NK-92 treated with Interleukin-12 subunit alpha and Interleukin-12 subunit beta, amount 100 ng/mL, for 24 hours (cell line): ENCODE measurements around the gene NMS.
"Not testable (repeated sequence)": the region's sequence is repeated elsewhere in the genome, so short reads cannot be mapped to it uniquely, and the experiment has no call there.

Experiments
- DNase-seq: peaks from one replicate; lab custom pipeline; 2025; lab: John Stamatoyannopoulos, UW

The NMS gene, protein sequence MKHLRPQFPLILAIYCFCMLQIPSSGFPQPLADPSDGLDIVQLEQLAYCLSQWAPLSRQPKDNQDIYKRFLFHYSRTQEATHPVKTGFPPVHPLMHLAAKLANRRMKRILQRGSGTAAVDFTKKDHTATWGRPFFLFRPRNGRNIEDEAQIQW

DNA sequence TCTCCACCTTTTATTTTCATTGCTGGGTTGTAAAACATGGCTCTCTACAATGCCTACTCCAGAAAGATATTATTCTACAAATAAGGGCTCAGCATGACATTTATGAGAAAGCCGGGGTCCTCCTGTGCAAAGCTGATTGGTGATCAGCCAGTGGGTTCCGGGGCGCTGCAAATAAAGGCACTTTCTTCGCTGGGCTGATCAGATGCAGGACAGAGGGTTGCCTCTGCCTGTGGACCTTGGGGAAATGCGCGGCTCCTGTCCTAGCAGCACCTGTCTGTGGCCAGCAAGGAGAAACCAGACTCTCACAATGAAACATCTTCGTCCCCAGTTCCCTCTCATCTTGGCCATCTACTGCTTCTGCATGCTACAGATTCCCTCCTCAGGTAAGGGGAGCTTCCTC is at the start of gene NMS:
Gene NMS (plus strand): TSS at position 301 of the 400 bp plus-strand sequence. CDS start 7 bp downstream, at position 308.
- DNase-seq: no peak

DNA sequence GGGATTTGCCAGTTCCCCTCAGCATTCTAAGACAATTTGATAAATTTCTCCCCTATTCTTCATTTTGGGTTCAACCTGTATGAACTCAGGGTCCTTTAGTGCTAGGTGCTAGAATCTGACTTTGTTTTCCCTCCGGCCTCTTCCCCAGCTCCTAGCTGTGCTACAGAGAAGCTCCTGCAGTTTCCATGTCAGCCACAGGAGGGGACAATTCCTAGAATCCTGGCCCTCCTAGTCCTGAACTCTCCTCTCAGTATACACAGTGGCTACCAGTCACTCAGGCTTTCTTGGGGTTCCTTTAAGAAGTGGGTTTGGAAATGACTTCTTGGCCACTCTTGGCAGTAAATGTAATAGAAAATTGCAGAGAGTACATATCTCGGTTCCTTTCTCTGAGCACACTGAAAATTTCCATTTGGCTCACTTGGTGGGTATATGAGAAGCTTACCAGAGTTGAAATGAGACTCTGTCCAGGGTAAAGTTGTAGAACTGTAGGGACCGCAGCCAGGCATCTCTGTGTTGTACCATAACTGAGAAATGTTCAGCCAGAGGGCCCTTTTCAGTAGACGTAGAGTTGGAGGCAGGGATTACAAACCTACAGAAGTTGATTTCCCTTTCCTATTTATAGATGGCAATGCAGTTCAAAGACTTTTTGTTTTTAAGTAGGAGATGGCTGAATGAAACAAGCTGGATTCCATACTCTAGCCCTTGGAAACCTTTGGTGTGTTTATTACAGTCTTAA is 47.8 kb upstream of the NMS start:
- no peak for DNase-seq

DNA sequence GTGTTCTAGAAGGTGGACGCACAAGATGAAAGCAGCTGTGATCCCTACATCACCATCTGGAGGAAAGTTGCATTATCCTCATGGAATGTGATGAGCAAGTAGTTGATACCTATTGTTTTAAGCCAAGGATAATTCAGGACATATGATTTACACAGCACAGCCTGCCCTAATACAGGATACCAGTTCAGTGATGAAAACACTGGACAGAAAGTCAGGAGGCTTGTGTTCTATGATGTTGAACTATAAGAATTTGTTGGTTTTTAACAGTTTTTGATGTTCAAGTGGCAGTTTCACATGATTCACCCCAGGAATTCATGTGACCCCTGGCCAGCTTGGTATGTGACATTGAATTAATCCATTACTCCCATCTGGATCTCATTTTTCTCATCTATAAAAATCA is 46.7 kb upstream of the NMS start:
- DNase-seq: no peak

DNA sequence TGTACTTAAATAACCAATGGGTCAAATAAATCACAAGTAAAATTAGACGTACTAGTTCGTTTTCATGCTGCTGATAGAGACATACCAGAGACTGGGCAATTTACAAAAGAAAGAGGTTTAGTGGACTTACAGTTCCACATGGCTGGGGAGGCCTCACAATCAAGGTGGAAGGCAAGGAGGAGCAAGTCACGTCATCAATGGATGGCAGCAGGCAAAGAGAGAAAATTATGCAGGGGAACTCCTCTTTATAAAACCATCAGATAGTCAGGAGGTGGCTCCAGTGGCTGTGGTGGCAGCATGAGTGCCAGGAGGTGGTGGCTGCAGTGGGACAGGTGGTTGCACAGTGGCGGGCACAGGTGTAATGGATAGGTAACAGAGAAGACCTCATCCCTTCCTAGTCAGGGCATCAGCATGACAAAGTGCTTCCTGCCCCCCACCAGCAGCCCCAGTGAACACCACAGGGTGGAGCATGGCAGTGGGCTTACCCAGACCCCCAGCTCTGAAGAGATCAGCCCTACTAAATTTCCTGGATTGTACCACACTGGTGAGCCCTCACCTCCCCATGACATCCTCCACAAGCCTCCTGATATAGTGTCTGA is 45.9 kb upstream of the NMS start:
- DNase-seq: no peak

DNA sequence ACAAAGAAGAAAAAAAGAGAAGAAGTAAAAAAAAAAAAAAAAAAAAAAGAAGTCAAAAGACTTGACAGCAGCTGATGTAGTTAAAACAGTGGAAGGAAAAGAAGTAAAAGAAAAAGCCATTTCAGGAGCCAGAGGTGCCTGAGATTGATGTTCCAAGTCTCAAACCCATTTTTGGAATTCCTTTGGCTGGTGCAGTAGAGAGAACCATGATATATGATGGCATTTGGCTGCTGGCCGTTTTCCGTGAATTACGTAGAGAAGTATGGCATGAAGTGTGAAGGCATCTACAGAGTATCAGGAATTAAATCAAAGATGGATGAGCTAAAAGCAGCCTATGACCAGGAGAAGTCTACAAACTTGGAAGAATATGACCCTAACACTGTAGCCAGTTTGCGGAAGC is 45.2 kb upstream of the NMS start:
- DNase-seq: no peak

DNA sequence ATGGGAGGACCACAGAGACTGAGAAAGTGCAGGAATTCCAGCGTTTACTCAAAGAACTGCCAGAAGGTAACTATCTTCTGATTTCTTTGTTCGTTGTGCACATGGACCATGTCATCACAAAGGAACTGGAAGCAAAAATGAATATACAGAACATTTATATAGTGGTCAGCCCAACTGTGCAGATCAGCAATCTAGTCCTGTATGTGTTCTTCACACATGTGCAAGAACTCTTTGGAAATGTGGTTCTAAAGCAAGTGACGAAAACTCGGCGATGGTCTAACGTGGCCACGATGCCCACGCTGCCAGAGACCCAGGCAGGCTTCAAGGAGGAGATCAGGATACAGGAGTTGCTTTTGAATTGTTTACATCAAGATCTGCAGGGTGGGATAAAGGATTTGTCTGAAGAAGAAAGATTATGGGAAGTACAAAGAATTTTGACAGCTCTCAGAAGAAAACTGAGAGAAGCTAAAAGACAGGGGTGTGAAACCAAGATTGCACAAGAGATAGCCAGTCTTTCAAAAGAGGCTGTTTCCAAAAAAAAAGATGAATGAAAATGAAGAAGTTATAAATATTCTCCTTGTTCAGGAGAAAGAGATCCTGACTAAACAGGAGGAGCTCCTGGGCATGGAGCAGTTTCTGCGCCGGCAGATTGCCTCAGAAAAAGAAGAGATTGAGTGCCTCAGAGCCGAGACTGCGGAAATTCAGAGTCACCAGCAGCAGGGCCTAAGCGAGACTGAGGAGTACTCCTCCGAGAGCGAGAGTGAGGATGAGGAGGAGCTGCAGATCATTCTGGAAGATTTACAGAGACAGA is 44.5 kb upstream of the NMS start:
- DNase-seq: no peak

DNA sequence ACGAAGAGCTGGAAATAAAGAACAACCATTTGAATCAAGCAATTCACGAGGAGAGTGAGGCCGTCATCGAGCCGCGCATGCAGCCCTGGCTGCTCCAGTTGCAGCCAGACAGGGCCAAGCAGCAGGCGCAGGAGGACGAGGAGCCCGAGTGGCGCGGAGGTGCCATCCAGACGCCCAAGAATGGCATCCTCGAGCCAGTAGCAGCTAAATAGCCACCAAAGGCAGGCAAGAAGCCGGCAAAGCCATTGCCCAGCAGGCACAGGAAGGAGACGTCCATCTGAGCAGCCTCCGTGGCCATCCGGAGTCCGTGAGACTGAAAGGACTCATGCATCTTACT is 43.9 kb upstream of the NMS start:
- DNase-seq: no peak

DNA sequence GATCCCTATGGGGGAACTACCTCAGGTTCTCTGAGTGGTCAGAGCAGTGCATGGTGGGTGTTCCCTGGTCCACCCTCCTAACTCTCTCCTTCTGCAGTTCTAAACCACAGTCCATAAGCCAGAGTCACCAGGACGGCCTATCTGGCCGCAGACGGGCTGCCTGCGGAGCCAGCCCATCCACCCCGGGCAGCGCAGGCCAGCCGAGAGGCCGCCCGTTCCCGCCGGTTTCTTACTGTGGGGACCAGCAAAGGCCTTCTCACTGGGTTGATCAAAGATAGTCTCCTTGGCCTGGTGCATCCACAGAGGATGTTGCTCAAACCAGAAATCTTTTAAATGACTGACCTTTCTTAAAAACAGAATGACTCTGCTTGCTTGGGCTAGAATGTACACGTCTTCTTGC is 43.2 kb upstream of the NMS start:
- no peak for DNase-seq

DNA sequence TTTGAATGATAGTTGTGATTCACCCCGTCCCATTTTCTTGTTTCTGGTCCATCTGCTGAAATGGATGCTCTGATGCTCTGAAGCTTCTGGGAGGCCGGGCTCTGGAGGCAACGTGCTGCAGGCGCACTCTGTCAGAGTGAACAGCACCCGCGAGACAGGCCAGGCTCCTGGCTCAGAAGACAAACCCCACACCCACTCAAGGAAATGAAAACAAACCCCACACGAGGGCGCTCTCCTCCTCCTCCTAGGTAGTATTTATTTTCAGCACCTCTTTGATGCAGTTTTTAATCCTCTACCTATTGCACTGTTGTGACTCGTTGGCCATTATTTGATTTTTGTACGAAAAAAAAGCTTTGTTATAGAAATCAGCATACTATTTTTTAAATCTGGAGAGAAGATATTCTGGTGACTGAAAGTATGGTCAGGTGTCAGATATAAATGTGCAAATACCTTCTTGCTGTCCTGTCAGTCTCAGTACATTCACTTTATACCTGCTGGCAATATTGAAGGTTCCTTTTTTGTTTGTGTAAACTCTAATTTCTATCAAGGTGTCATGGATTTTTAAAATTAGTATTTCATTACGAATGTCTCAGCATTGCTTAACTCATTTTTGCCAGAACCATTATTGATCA is 42.5 kb upstream of the NMS start:
- peak; percentile 13 for DNase-seq

DNA sequence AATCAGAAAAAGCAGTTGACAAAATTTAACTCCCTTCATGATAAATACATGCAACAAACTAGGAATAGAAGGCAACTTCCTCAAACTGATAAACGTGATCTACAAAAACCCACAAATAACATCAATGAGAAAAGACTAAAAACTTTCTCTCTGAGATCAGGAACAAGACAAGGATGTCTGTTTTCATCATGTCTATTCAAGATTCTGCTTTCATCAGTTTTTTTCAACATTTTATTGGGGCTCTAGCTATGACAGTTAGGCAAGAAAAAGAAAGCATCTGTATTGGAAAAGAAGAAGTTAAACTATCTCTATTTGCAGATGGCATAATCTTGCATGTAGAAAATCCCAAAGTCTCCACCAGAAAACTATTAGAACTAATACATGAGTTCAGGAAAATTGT is 40.6 kb upstream of the NMS start:
- DNase-seq: no peak

DNA sequence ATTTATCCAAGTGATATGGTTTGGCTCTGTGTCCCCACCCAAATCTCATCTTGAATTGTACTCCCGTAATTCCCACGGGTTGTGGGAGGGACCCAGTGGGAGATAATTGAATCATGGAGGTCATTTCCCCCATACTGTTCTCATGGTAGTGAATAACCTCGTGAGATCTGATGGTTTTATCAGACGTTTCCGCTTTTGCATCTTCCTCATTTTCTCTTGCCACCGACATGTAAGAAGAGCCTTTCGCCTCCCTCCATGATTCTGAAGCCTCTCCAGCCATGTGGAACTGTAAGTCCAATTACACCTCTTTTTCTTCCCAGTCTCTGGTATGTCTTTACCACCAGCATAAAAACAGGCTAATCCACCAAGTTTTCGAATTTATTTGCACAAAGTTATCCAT is 32.5 kb upstream of the NMS start:
- DNase-seq: no peak

DNA sequence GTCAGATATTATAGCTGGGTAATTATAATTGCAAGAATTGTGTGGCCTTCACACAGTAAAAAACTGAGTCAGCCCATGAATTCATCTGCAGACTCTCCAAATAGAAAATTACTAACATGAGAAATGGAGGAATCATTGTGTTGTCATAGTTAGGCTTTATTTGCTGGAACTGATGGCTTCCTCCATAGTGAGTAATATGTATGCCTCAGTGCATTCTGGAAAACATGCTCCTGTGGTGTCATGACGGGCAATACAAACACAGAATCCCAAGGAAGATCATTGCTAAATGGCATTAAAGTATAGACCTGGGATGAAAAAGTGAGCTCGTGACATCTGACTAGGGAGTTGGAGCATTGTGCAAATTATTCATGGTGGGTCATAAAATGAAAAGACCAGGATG is 23.6 kb upstream of the NMS start:
- no peak for DNase-seq

DNA sequence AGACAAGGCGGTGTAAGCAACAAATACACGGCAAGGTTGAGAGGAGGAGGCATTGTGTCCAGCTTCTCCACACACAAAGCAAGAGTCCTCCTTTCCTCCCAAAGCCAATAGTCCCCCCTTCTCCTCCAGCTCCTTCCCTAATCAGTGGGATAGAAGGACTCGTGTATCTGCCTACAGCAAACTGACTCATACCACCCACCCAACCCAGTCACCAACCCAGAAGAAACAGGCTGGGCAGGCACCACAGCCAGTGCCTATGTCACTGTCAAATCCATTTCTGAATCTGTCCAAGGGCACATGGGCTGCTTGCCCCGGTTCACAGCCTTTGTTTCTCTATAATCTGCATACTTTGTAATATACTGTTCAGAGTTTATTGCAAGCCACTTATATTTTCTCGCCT is 19.2 kb upstream of the NMS start:
- DNase-seq: no peak

DNA sequence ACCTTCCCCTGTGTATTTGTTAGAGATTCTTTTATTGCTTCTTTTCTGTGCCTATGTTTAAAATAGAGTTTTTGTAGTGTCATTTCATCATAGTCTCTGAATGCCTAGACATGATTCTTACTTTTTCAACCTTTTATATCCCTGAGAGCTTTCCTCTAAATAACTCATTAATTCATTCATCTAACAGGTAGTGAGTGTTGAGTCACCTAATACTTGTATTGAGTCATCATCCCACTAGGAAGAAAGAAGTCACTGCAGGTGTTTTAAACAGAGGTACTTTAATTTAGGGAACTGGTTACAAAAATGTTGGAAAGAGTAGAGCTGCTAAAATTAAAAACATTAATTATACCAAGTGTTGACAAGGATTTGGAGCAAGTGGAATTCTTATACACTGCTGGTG is 18.5 kb upstream of the NMS start:
- DNase-seq: no peak

DNA sequence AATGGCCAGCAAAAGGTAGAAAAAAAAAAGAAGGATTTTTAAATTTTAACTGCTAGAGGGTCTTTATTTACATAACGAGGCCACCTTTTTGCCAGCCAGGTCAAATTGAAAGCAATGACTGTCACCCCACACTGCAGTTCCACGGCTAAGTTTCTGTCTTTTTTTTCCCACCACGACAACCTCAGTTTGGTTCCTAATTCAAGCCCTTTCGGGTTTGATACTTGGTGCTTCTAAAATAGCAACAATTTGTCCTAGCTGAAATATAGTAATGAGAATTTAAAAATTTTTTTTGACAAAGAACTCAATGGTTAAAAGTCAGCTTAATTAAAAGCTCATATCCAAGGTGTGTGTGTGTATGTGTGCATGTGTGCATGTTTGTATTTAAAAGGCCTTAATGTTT is 16.4 kb upstream of the NMS start:
- DNase-seq: no peak

DNA sequence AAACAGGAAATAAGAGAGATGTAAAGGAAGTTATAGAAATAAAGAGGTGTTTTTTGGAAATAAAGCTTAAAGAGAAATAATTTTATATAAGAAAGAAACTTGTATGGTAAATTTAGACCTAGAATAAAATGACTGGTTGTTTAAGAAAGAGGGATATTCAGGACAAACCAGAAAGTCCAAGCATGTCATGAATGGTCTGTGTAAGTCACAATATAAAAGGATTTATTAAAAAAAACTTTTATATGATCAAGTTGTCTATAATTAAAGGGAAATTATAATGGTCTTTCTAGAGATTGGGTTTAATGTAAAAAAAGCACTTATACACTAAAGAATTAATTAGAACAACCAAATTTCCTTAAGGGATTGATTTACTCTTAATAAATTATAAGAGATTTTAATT is 13.9 kb upstream of the NMS start:
- not testable (repeated sequence) for DNase-seq

DNA sequence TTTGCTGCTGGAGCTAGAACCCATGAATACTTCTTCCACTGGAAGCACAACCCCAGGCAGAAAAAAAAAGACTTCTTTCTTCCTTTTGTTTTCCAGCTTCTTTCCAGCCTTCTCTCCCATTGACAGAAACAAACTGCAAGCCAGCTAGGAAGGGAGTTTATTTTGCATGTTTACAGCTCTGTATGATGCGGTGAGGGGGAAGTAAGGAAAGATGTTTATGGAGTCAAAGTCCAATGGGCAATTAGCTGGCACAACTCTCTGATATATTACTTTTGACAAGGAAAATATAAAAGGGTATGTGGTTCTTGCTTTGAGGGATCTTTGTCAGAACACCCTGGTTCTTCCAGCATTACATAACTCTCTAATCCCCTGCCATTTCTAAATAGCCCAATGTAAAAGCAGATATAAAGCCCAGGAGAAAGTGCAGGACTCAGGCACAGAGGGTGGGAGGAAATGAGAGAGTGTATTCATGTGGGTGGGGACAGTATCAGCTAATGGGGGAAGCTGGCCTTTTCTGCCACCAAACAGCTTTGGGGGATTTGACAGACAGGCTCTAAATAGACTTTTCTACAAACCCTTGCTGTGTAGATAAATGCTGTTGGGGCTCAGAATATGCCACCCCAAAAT is 9.3 kb upstream of the NMS start:
- no peak for DNase-seq

DNA sequence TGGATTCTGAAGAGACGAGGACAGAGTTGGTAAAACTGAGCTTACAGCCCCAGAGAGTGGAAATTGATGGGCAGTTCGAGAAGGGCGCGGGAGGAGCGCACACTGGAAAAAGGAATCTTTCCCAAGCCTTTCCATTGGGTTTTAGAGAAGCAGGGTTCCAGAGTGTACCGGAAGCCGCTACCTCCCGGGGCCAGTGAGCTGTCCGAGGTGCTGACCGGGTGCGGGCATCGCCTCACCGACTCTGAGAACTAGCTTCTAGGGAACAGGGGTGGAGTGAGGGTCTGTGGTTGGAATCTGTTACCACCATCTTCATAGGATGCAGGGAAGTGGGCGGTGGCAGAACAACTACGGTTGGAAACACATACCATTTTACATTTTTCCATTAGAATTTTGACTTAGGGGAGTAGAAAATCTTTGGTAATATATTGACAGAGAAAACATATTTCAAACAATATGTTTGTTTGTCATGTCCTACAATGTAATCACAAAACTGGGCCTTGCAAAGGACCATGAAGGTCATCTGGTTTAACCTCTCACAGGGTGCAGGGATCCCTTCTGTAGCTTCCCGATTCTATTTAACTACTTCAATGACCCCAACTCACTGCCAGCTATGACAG is 724 bp downstream of the NMS start:
- DNase-seq: no peak

DNA sequence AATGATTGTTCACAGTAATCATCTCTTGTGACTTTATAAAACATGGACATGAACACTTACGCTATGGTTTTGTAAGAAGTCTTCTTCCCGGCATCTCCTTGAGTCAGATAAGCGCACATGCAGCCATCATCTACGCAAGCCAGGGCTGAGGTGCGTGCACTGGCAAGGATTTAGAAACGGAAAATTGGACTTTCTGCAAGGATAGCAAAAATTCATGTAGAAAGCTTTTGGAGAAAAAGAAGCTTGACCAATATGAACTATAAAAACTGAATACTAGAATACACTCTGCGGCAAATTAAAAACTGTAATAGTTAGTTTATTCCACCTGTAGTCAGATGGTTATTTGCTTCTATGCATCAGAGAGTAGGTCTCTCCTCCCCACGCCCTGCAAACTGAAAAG is 6.3 kb downstream of the NMS start:
- no peak for DNase-seq

DNA sequence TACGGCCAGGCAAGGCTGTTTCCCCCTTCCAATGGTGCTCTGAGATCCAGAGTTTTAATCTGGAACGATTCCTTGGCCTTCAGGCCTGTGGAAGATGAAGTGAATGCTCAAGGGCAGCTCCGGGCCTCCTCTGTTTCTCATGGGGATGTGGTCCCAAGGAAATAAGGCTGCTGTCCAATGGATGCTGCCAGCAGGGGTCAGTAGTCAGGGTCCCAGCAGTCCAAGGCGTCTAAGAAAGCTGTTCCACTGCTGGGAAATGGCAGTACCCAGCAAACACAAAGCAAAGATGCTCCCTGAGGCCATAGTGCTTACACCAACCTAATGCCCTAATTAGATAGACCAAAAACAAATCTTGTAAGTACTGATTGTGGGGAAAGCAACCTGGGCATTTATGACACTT is 12.5 kb downstream of the NMS start:
- DNase-seq: no peak

DNA sequence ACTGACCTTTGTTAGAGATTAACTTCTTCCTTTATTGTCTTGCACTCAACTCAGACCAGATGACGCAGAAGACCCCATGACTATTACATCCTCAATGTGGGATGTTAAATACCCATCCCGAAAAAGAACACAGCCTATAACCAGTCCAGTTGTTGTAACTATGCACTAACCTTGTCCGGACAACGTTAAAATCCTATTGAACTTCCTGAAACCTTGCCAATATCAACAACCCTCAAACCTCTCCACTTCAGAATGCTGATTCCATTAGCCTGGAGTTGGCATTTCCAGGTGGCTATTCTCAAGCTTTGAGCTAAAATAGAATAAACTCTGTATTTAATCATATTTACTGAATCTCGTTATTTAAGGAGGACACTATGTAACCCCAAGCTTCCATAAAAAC is 13.6 kb downstream of the NMS start:
- no peak for DNase-seq

DNA sequence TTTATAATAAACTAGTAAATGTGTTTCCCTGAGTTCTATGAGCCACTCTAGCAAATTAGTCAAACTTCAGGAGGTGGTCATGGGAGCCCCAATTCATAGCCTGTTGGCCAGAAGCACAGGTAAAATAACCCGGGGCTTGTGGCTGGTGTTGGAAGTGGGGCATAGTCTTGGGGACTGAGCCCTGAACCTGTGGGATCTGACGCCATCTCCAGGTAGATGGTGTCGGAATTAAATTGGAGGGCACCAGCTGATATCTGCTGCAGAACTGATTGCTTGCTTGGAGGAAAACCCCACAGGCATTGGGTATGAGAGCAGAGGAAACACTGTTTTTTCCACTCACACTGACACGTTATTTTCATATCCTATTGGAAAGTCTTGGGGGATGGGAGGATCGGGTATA is 14.1 kb downstream of the NMS start:
- no peak for DNase-seq
